Testis (tissue), 3 donors: Measurements from ENCODE around the gene PIK3CD. TPM values are rescaled to one million over a fixed set of nuclear protein-coding genes. Genes with fewer than 3 reads are reported as not detected.

Experiments
- DNase-seq: peaks from one replicate; pipeline ENCODE4 v3.0.0-alpha.2; 2019
- H3K27ac ChIP-seq, 2 donors: fragments of 200-600 bp; sonication (generic); one replicate each; pipeline ENCODE4 v1.5.1; 2019
- H3K27me3 ChIP-seq: fragments of 200-600 bp; sonication (generic); one replicate; pipeline ENCODE4 v1.5.1; 2019
- H3K36me3 ChIP-seq: fragments of 200-600 bp; sonication (generic); one replicate; pipeline ENCODE4 v1.5.1; 2017; ENCODE audit warnings: low read depth; ENCODE audit errors: missing control alignments
- H3K4me1 ChIP-seq: fragments of 200-600 bp; sonication (generic); one replicate; pipeline ENCODE4 v1.5.1; 2019
- H3K4me3 ChIP-seq, 2 donors: fragments of 200-600 bp; sonication (generic); one replicate each; pipeline ENCODE4 v1.5.1; 2017 to 2019
- H3K9me3 ChIP-seq: fragments of 200-600 bp; sonication (generic); one replicate; pipeline ENCODE4 v1.5.1; 2017
- CTCF ChIP-seq, 3 experiments: fragments of 450-650 bp in 2 of 3; fragments of 200-600 bp in 1 of 3; sonication (generic) in 1 of 3; IDR thresholded peaks; one replicate each; pipeline ENCODE4 v1.5.1; 2016 to 2019; ENCODE audit warnings: antibody characterized with exemption in 3 of 3, mild to moderate bottlenecking in 2 of 3, moderate library complexity in 1 of 3
- POLR2A ChIP-seq: fragments of 450-650 bp; IDR thresholded peaks from one replicate; pipeline ENCODE4 v1.6.1; 2017; ENCODE audit warnings: antibody characterized with exemption, mild to moderate bottlenecking, moderate library complexity
- WGBS, 2 donors: methylation state at CpG; one replicate each; pipeline ENCODE4 v1.1.5; 2018; 5-methylcytosine and 5-hydroxymethylcytosine counted together
- intact Hi-C: fragments of 100-400 bp; cut with DNase I; formaldehyde crosslinking; loops from one replicate; pipeline ENCODE4 v1.15.1; 2023; ENCODE audit warnings: low total_unique reads
- polyA plus RNA-seq: library from polyadenylated mRNA; stranded (reverse); fragments of 350-450 nt; fragmentation: Illumina TruSeq; extraction: RNeasy Lipid Tissue Mini Kit (QIAGEN cat#74804); gene quantifications from one replicate; pipeline ENCODE4 v1.2.3, GENCODE V29; 2014; ENCODE audit warnings: low read depth, low replicate concordance; ENCODE audit not compliant: insufficient read depth
- total RNA-seq, 2 donors: library from RNA; depleted of rRNA; stranded (reverse); fragments of >200 nt; gene quantifications; one replicate each; pipeline ENCODE4 v1.2.3, GENCODE V29; 2016

Gene PIK3CD
- total and polyA plus RNA-seq, 3 donors from 2014 or later: 11.7 to 17.2 (median 12.4) TPM

GRCh38 chr1:9687874-9688582, 36.5 kb downstream of the PIK3CD start:
- Histone ChIP-seq H3K4me1 (peaks cover 29% of the 10 kb centered on the region), H3K27ac (no peak overlapping the region), H3K9me3 (no peaks in the 10 kb centered on the region), H3K36me3 (no peaks in the 10 kb centered on the region), H3K27me3 (no peaks in the 10 kb centered on the region), H3K4me3 (peak overlapping the region; percentile 46 to 70)
- intact Hi-C loops: no loop called here
- no peak for TF ChIP-seq POLR2A
- TF ChIP-seq CTCF (IDR thresholded peaks at IDR 0.05): no peak
- WGBS, 2 donors: 4 to 8% methylated on average over 17 to 34 of the region's 34 CpGs
- no peak for DNase-seq

GRCh38 chr1:9688599-9688998, 37.1 kb downstream of the PIK3CD start:
- Histone ChIP-seq H3K27ac (no peak overlapping the region), H3K27me3 (no peaks in the 10 kb centered on the region), H3K4me1 (peaks cover 29% of the 10 kb centered on the region), H3K36me3 (no peaks in the 10 kb centered on the region), H3K4me3 (peak overlapping the region; percentile 67 to 70), H3K9me3 (no peaks in the 10 kb centered on the region)
- no peak for TF ChIP-seq POLR2A
- TF ChIP-seq CTCF (IDR thresholded peaks at IDR 0.05): no peak
- WGBS, 2 donors: 37 to 45% methylated on average over 14 of the region's 14 CpGs
- no peak for DNase-seq
- intact Hi-C loops: no loop called here

GRCh38 chr1:9689011-9689706, 37.6 kb downstream of the PIK3CD start:
- peaks cover 29% of the 10 kb centered on the region for H3K4me1 ChIP-seq
- H3K4me3 ChIP-seq: peak overlapping the region; percentile 67 to 70
- peak; percentile 87 for DNase-seq
- TF ChIP-seq CTCF (IDR thresholded peaks at IDR 0.05): no peak
- TF ChIP-seq POLR2A: no peak
- intact Hi-C loops: no loop called here
- 0 to 2% methylated on average over 10 to 69 of the region's 72 CpGs for WGBS, 2 donors
- H3K36me3 ChIP-seq: no peaks in the 10 kb centered on the region
- H3K27ac ChIP-seq: no peak overlapping the region
- H3K27me3 ChIP-seq: no peaks in the 10 kb centered on the region
- no peaks in the 10 kb centered on the region for H3K9me3 ChIP-seq

GRCh38 chr1:9689971-9690381, 38.4 kb downstream of the PIK3CD start:
- H3K27me3 ChIP-seq: no peaks in the 10 kb centered on the region
- WGBS, 2 donors: 2 to 18% methylated on average over 19 to 23 of the region's 23 CpGs
- H3K27ac ChIP-seq: no peak overlapping the region
- H3K36me3 ChIP-seq: no peaks in the 10 kb centered on the region
- no peaks in the 10 kb centered on the region for H3K9me3 ChIP-seq
- peaks cover 29% of the 10 kb centered on the region for H3K4me1 ChIP-seq
- peak; percentile 42 for DNase-seq
- TF ChIP-seq CTCF (IDR thresholded peaks at IDR 0.05) (no peak), POLR2A (no peak)
- H3K4me3 ChIP-seq: peak overlapping the region; percentile 64 to 67
- intact Hi-C loops: no loop called here
